ENCODE data around the gene MAT2A. TPM values are rescaled to one million over a fixed set of nuclear protein-coding genes. Genes with fewer than 3 reads are reported as not detected.

The MAT2A gene
- total and polyA plus RNA-seq, 2 of the 8 experiments (the other 6 are each of a cell fraction or from before 2014, with no cell fraction given), result 255 to 307 TPM

DNA sequence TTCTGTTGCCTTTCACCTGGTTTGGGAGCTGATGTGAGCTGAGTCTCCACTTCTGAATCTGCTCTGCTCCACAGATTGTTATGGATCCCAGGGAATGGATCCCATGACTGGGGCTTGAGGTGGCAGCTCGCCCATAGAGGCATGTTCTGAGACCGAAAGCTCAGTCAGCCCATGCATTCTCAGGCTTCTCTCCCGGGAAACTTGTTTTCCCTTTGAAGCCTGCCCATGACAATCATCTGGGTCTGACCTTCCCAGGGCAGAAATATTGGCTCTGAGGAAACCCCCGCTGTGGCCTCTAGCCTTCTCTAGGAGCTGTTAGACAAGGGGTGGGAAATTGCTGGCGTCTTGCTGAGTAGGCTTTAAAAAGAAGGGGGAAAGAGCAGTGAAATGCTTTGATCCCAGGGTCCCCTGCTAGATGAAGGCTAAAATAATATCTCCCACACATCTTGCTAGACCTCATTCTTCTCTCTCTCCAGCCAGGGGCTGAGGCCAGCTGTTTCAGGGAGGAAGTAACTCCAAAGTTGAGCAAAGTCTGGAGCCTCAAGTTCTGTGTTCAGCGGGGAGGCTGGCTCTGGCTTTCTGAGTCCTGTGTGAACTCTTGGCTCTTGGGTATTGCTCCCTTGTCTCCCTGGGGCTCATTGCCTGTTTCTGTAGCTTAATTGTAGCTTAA lies 40.4 kb downstream of the MAT2A start:
- H3K27me3 ChIP-seq (replicated peaks in 1 of 4; ENCODE audit: control insufficient read depth in 3 of 4, extremely low read depth in 1 of 4, insufficient read depth in 3 of 4, low read length in 3 of 4), result peaks cover 3 to 17% (median 10%) of the 10 kb centered on the region in 4 experiments; a peak in 6 of 7 replicates
- H3K23me2 ChIP-seq (ENCODE audit: low read depth, low read length), result peaks cover 5% of the 10 kb centered on the region; the same call in 1 of the 2 replicates
- no peak overlapping the region for H2AFZ ChIP-seq (ENCODE audit: low read length)
- 71% methylated on average over 6 of the region's 6 CpGs; no CpG with 5 or more reads in 1 of the 2 experiments for WGBS, 2 experiments (ENCODE audit: extremely low coverage in 1 of 2, insufficient coverage in 1 of 2, insufficient read length in 1 of 2, insufficient replicate concordance in 2 of 2, low coverage in 1 of 2, low lambda C conversion rate in 2 of 2, missing lambda C conversion rate in 1 of 2)
- H3K18ac ChIP-seq (ENCODE audit: extremely low read depth, low read length), result no peak overlapping the region
- no peak overlapping the region for H2BK120ac ChIP-seq (replicated peaks; ENCODE audit: low read depth, low read length)
- H2BK15ac ChIP-seq (ENCODE audit: low read length), result no peak overlapping the region
- no peak overlapping the region for H3K14ac ChIP-seq (ENCODE audit: insufficient read length)
- DNase-seq (ENCODE audit: low read depth in 1 of 2, low spot score in 2 of 2) (no peak), FAIRE-seq (no peak)
- H3K9me3 ChIP-seq (ENCODE audit: insufficient read depth in 2 of 2, low read depth in 1 of 2, low read length in 1 of 2), result no peaks in the 10 kb centered on the region
- H3K4me1 ChIP-seq (replicated peaks in 1 of 4; ENCODE audit: control insufficient read depth in 3 of 4, insufficient read depth in 4 of 4, low read length in 3 of 4), result peaks cover 2 to 13% (median 7%) of the 10 kb centered on the region in 4 experiments
- no peak overlapping the region for H3K4me3 ChIP-seq (ENCODE audit: extremely low read depth in 1 of 4, insufficient read depth in 2 of 4, low read depth in 3 of 4, low read length in 4 of 4)
- H4K91ac ChIP-seq (replicated peaks; ENCODE audit: insufficient read length, low read length), result no peak overlapping the region
- 0 out of 4 replicates have a peak overlapping the region, but pooled peaks of 1 of the 2 experiments have one; percentile 1 for H3K4me2 ChIP-seq (ENCODE audit: insufficient read depth in 1 of 2, low read depth in 2 of 2, low read length in 2 of 2)
- H4K20me1 ChIP-seq (replicated peaks in 1 of 2; ENCODE audit: control insufficient read depth in 1 of 2, insufficient read depth in 2 of 2, low read length in 2 of 2), result no peaks in the 10 kb centered on the region
- H3K27ac ChIP-seq (ENCODE audit: low read depth, low read length), result no peak overlapping the region
- H3K79me2 ChIP-seq (ENCODE audit: control insufficient read depth in 1 of 2, insufficient read depth in 2 of 2, low read length in 2 of 2), result no peaks in the 10 kb centered on the region
- H2BK5ac ChIP-seq (ENCODE audit: low read depth, low read length), result no peak overlapping the region
- no peaks in the 10 kb centered on the region; the same call in 1 of the 2 replicates for H3K79me1 ChIP-seq (ENCODE audit: low read depth, low read length)
- no peak overlapping the region for H3K9ac ChIP-seq (replicated peaks in 1 of 4; ENCODE audit: extremely low read depth in 1 of 4, low read depth in 3 of 4, low read length in 3 of 4)
- no peak overlapping the region for H2AK5ac ChIP-seq (ENCODE audit: low read depth, low read length)
- no peak overlapping the region for H4K8ac ChIP-seq (ENCODE audit: extremely low read depth, insufficient read depth, low read length)
- H2BK20ac ChIP-seq (ENCODE audit: low read length), result no peak overlapping the region
- H2BK12ac ChIP-seq (ENCODE audit: low read depth, low read length), result no peak overlapping the region
- H3K23ac ChIP-seq (ENCODE audit: insufficient read length), result no peak overlapping the region
- no peak overlapping the region for H3K4ac ChIP-seq (replicated peaks; ENCODE audit: insufficient read length, low read depth, low read length)
- H3K56ac ChIP-seq (replicated peaks; ENCODE audit: insufficient read length, low read depth, low read length), result no peak overlapping the region
- CTCF ChIA-PET (ENCODE audit: partially characterized antibody), result interaction anchor here (0.5 to 1.4 kb wide), 3 partner anchors 21 to 160 kb away, joined by 3 to 4 read pairs (median 3); no protein-coding TSS in a partner anchor
- H3K36me3 ChIP-seq (ENCODE audit: control insufficient read depth in 2 of 4, insufficient read depth in 4 of 4, low read length in 3 of 4), result no peaks in the 10 kb centered on the region
- no peak overlapping the region for H4K5ac ChIP-seq (ENCODE audit: insufficient read length, low read depth, low read length)
- POLR2A ChIA-PET (ENCODE audit: partially characterized antibody), result interaction anchor here (0.6 to 4.1 kb wide), 8 partner anchors 15 to 250 kb away, joined by 3 to 28 read pairs (median 4); partner anchors contain the start of genes RNF181 and TMEM150A
- TF ChIP-seq SIX5 (IDR thresholded peaks at IDR 0.05; ENCODE audit: low read depth, low read length) (no peak), FOSL1 (IDR thresholded peaks at IDR 0.05; ENCODE audit: insufficient read depth, low read depth, low read length) (no peak), JUND (IDR thresholded peaks at IDR 0.05; ENCODE audit: low read length) (no peak), ASH2L (IDR thresholded peaks at IDR 0.05; ENCODE audit: low read length) (no peak), TAF1 (IDR thresholded peaks at IDR 0.05; ENCODE audit: low read depth, low read length) (no peak), CEBPB (IDR thresholded peaks at IDR 0.05; ENCODE audit: low read depth, low read length) (no peak), CREB1 (IDR thresholded peaks at IDR 0.05) (no peak), RBBP5 (IDR thresholded peaks at IDR 0.05; ENCODE audit: borderline replicate concordance, low read depth, low read length) (no peak), NRF1 (IDR thresholded peaks at IDR 0.05; ENCODE audit: low read depth, low read length) (no peak), POLR2AphosphoS5 (IDR thresholded peaks at IDR 0.05; ENCODE audit: low read depth, low read length) (no peak), SRF (IDR thresholded peaks at IDR 0.05; ENCODE audit: low read depth, low read length) (no peak)
- TF ChIP-seq, protein P1, sequence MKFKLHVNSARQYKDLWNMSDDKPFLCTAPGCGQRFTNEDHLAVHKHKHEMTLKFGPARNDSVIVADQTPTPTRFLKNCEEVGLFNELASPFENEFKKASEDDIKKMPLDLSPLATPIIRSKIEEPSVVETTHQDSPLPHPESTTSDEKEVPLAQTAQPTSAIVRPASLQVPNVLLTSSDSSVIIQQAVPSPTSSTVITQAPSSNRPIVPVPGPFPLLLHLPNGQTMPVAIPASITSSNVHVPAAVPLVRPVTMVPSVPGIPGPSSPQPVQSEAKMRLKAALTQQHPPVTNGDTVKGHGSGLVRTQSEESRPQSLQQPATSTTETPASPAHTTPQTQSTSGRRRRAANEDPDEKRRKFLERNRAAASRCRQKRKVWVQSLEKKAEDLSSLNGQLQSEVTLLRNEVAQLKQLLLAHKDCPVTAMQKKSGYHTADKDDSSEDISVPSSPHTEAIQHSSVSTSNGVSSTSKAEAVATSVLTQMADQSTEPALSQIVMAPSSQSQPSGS (IDR thresholded peaks at IDR 0.05; ENCODE audit: low read length), result no peak

Data from H1 (cell line).